M059J (cell line): ENCODE data around the gene DNAJC7. TPM values are rescaled to one million over a fixed set of nuclear protein-coding genes. Genes with fewer than 3 reads are reported as not detected.

Experiments
- total RNA-seq: library from RNA; depleted of rRNA; stranded (reverse); fragments of >200 nt; shearing (Covaris generic); gene quantifications from 2 replicates; pipeline ENCODE4 v1.2.3, GENCODE V29; 2014; rRNA removed

DNAJC7 gene
- total RNA-seq, 1 experiment from 2014 or later, result 66.6 TPM

Other genes starting within 250 kb of the DNAJC7 start
- gene JUP, start 230.7 kb downstream of the DNAJC7 start, total RNA-seq, result 17.4 and 24.5 TPM in 2 replicates
- 51.6 and 88.8 TPM in 2 replicates for gene P3H4, start 205.5 kb downstream of the DNAJC7 start, total RNA-seq
- 128 and 174 TPM in 2 replicates for gene FKBP10, start 204.4 kb downstream of the DNAJC7 start, total RNA-seq
- gene NT5C3B, start 181.2 kb downstream of the DNAJC7 start, total RNA-seq, result 54.9 and 56.2 TPM in 2 replicates
- not detected in 2 replicates for gene KLHL10, start 179.6 kb downstream of the DNAJC7 start, total RNA-seq
- gene KLHL11, start 152.0 kb downstream of the DNAJC7 start, total RNA-seq, result 12.1 and 17.1 TPM in 2 replicates
- 103 and 151 TPM in 2 replicates for gene ACLY, start 98.5 kb downstream of the DNAJC7 start, total RNA-seq
- gene ODAD4, start 86.8 kb downstream of the DNAJC7 start, total RNA-seq, result 0.27 and 1.7 TPM in 2 replicates
- 65.8 and 108 TPM in 2 replicates for gene CNP, start 50.6 kb downstream of the DNAJC7 start, total RNA-seq
- gene NKIRAS2, start 2.7 kb upstream of the DNAJC7 start, total RNA-seq, result 46.5 and 48.8 TPM in 2 replicates
- gene C17orf113, start 33.2 kb upstream of the DNAJC7 start, total RNA-seq, result 0.17 and 0.44 TPM in 2 replicates
- gene ZNF385C, start 81.0 kb upstream of the DNAJC7 start, total RNA-seq, result 0.81 TPM in 1 of 2 replicates, not detected in the other
- gene DHX58, start 95.3 kb upstream of the DNAJC7 start, total RNA-seq, result 22.3 TPM in 2 replicates
- gene KAT2A, start 103.9 kb upstream of the DNAJC7 start, total RNA-seq, result 5.7 and 8.6 TPM in 2 replicates
- gene HSPB9, start 105.4 kb upstream of the DNAJC7 start, total RNA-seq, result not detected in 2 replicates
- 135 and 138 TPM in 2 replicates for gene RAB5C, start 137.6 kb upstream of the DNAJC7 start, total RNA-seq
- not detected in 2 replicates for gene KCNH4, start 163.7 kb upstream of the DNAJC7 start, total RNA-seq
- not detected in 2 replicates for gene HCRT, start 168.0 kb upstream of the DNAJC7 start, total RNA-seq
- gene GHDC, start 177.1 kb upstream of the DNAJC7 start, total RNA-seq, result 10.4 and 13.4 TPM in 2 replicates